GM04504 (cell line): ENCODE measurements around the gene C12orf76.
A peak's percentile ranks its signal among the peaks of the same experiment; 100 is the strongest.
"Not testable (repeated sequence)": the region's sequence is repeated elsewhere in the genome, so short reads cannot be mapped to it uniquely, and the experiment has no call there.

Experiments used
- DNase-seq: peaks from one replicate; pipeline ENCODE4 v3.0.0-alpha.2; 2012; ENCODE audit warnings: low read depth

C12orf76 gene

DNA sequence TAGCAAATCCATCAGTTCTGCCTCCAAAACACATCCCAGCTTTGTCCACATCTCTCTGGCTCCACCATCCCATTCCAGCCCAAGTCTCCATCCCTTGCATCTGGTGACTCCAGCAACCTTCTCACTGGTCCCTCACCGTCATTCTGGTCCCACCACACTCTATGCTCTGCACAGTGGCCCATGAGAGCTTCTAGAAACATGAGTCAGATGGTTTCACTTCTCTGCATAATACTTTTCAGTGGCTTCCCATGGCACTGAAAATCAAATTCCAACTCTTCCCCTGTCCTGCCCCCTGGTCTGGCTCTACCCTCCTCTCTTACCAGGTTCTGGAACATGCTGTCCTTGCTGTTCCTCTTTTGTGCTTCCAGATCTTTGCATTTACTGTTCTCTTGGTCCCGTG is 17.2 kb upstream of the C12orf76 start:
- no peak for DNase-seq

DNA sequence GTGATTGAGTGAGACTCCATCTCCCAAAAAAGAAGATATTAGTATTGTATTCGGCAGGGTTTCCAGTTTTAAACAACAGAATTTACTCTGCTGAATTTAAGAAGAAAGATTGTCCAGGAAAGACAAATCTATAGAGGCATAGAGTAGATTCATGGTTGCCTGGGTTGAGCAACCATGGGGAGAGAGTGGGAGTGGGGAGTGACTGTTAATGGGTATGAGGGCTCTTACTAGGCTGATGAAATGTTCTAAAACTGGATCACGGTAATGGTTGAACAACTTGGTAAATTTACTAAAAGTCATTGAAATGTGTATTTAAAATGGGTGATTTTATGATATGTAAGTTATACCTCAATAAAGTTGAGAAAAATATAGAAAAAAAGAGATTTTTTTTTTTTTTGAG is 13.9 kb upstream of the C12orf76 start:
- DNase-seq = no peak

DNA sequence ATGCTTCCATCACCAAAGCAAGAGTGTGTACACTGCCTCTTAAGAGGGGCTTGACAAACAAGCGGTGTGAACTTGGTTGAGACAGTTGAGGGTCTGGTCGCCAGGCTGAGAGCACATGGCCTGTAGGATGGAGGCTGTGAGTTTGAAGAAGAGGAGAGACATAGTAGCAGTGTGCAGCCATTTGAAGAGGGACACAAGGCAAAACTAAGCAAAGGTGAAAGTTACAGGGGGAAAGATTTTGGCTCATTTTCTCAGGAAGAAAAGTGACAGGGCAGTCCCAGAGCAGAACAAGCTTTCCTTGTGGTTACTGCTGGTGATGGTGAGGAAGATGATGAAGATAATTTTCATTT is 11.3 kb upstream of the C12orf76 start:
- no peak for DNase-seq

DNA sequence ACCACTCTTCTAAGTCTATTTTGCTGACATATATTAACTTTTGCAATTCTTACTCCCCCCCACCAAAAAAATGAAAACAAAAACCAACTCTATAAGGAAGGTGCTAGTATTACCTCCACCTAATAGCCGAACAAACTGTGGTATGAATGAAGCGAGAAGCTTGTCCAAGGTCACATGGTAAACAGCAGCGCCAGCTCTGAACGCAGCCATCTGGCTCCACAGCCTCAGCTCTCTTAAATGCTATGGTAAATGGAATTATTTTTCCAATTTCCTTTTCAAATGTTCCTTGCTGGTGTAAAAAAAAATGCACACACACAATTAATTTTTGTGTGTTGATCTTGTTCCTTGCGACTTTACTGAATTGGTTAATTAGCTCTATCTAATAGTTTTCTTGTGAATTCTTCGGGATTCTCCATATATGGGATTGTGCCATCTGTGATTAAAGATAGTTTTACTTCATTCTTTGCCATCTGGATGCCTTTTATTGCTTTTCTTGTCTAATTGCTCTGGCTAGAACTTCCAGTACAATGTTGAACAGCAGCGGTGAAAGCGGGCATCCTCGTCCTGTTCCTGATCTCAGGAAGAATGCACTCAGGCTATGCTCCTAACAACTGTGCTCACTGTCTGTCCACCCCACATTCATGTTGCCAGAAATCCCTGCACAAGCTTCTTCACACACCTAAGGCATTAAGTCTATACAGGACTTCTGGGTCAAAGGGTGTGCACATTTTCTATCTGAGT is 10.7 kb upstream of the C12orf76 start:
- DNase-seq = no peak

DNA sequence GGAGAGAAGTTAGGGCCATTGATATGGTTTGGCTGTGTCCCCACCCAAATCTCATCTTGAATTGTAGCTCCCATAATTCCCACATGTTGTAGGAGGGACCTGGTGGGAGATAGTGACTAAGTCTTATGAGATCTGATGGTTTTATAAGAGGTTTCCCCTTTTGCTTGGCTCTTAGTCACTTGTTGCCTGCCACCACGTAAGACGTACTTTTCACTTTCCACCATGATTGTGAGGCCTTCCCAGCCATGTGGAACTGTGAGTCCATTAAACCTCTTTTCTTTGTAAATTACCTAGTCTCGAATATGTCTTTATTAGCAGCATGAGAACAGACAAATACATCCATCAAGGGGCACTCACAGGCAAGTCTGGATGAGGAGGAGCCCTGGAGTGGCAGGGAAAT is 8.3 kb upstream of the C12orf76 start:
- not testable (repeated sequence) for DNase-seq

DNA sequence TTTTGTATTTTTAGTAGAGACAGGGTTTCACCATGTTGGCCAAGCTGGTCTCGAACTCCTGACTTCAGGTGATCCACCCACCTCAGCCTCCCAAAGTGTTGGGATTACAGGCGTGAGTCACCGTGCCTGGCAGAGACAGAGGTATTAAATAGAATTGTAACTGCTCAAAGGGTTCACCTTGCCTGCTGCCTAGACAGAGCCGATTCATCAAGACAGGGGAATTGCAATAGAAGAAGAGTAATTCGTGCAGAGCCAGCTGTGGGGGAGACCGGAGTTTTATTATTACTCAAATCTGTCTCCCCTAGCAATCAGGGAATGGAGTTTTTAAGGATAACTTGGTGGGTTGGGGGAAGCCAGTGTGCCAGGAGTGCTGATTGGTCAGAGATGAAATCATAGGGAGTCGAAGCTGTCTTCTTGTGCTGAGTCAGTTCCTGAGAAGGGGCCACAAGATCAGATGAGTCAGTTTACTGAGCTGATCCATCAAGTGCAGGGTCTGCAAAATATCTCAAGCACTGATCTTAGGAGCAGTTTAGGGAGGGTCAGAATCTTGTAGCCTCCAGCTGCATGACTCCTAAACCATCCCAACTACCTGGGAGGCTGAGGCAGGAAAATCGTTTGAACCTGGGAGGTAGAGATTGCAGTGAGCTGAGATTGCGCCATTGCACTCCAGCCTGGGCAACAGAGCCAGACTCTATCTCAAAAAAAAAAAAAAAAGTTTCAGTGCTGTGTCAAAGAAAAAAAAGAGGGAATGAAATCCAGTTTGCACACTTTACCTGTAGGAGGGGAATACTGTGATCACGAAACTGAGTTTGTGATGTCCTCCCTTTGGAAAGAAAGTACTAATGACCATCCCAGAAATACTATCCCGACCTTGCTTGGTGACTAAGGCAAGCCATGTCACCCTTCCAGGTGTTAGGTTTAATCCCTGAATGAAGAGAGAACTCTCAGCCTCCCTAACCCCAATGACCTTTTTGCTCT is 7.3 kb upstream of the C12orf76 start:
- peak; percentile 59 for DNase-seq

DNA sequence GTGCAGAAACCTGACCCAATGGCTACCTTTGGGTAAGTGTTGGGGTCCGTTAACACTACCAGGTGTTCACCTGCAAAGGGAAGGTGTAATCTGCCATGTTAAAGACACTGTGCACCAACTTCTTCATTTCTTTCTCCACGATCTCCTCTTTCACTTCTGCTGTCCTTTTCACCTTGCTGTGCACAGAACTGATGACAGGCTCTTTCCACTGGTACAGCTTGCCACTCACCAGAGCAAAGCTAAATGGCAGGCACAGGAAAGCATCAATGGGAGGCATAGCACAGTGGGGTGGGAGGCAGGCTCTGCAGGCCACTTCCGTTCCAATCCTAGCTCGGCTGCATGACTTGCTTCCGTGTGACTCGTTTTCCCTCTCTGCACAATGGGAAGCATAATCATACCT is 2.6 kb upstream of the C12orf76 start:
- no peak for DNase-seq

DNA sequence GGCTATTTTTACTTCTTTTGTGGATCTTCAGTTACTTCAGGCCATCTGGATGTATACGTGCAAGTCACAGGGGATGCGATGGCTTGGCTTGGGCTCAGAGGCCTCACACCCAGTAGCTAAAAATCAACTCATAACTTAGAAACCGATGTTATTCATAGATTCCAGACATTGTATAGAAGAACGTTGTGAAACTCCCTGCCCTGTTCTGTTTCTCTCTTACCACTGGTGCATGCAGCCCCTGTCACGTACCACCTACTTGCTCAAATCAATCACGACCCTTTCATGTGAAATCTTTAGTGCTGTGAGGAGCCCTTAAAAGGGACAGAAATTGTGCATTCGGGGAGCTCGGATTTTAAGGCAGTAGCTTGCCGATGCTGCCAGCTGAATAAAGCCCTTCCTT is 1.3 kb upstream of the C12orf76 start:
- not testable (repeated sequence) for DNase-seq

DNA sequence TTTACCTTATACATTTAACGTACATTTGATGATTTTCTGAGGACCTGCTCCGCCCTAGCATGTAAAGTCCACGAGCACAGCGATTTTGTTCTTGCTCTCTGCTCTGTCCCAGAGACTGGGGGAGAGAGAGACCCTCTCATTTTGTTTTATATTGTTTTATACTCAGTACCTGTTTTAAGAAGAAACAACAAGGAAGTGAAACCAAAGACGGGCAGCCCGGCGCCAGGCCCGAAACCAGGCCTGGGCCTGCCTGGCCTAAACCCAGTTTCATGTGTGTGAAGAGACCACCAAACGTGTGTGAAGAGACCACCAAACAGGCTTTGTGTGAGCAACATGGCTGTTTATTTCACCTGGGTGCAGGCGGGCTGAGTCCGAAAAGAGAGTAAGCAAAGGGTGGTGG is 712 bp upstream of the C12orf76 start:
- not testable (repeated sequence) for DNase-seq

DNA sequence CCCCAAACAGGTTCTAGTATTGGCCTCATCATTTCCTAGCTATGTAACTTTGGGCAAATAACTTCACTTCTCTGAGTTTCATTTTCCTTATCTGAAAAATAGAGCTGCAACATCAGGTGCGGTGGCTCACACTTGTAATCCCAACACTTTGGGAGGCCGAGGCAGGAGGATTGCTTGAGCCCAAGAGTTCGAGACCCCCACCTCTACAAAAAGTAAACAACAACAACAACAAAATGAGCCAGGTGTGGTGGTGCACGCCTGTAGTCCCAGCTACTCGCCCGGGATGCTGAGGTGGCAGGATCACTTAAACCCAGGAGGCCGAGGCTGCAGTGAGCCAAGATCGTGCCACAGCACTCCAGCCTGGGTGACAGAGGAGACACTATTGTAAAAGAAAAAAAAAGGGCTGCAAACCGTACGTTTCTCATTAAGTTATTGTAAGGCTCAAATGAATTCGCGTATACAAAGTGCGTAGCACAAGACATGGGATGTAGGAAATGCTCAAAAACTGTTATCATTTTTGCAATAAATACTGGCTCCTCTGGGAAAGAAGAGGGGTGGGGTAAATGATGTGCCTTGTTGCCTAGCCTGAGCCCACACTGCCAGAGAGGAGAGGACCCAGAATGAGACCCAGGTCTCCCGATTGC is 903 bp downstream of the C12orf76 start:
- no peak for DNase-seq

DNA sequence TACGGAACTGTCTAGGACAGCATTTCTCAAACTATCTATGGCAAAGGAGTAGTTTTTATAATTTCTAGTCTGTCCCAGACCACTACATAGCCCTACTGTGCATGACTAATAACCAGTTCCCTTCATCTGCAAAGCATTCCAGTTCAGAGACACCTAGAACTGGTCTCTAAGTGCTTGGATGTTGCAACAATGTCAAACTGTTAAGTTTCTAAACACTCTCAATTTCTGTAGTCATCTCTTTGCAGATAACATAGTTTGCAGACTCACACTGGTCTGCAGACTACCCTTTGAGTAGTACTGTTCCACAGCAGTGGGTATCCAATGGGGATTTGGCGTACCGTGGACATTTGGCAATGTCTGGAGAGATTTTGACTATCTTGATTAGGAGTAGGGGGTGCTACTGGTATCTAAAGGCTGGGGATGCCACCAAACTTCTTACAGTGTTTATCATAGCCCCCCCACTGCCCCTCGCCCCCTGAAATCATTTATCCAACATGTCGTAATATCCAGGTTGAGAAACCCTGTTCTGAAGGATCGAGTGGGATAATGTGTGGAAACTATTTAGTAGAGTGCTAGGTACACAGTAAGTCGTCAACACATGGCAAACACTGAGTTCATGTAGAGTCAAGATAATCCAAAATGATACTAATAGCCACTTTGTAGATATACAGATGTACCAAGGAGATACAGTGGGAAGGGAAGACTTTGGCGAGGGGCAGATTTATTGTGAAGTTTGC is 1.7 kb downstream of the C12orf76 start:
- no peak for DNase-seq

DNA sequence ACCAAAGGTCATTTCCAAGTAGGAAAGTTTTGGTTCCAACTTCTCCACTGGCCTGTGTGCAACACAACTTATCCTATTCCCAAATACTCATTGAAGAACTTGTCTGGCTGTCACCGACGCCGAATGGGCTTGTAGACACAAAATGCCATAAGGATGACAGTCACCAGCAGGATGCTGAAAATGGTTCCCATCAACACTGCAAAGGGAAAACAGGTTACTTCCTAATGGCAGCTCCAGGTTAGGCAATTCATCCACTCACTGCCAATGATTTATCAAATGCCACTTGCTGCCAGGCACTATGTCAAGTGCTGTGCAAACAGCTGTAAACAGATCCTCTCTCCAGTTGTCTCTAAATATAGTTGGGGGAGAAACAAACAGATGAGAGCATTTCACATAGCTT is 6.1 kb downstream of the C12orf76 start:
- DNase-seq = no peak

DNA sequence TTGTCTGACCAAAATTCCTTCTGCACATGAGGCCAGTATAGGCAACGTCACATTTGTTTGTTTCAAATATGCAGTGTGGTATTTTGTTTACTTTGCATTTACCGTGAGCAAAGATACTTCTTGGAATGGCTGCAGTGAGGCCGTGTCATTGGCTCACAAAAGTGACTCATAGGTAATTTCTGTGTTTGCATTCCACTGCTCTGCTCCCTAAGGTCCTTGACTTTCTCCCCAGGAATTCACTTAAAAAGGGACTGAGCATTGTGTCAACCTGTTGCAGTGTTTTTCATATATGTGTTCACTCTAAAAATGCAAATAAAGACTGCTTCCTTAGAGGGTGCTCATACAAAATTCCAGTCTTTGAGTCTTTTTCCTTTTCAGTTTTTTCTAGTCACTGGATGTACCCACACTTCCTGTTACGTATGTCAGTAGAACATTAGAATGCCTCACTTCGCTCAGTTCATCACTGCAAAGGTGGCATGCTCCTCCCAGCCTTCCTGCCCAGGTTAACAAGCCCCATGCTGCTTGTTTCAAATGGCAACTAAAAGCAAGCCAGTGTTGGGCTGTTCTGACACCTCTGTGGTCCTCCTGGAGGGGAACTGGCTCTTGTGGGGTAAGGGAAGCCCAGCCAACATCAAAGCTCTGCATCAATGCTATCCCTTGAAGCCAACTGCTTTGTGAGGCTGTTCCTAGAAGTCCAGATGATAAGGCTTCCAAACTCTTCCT is 9.1 kb downstream of the C12orf76 start:
- DNase-seq = peak; percentile 84

DNA sequence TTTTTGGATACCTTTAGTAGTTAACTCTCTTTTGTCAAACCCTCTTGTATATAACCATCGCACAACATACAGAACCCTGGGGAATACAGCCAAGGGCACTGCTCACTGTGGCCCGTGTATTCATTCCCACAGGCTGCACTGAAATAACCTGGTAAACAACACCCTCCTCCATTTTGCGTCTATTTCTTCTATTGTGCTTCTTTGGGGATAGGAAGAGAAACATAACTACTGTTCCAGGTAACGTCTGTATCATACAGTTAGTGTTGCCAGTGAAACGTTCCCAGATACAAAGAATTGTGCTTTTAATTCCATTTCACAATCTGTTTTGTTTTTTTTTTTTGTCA is 9.6 kb downstream of the C12orf76 start:
- no peak for DNase-seq

DNA sequence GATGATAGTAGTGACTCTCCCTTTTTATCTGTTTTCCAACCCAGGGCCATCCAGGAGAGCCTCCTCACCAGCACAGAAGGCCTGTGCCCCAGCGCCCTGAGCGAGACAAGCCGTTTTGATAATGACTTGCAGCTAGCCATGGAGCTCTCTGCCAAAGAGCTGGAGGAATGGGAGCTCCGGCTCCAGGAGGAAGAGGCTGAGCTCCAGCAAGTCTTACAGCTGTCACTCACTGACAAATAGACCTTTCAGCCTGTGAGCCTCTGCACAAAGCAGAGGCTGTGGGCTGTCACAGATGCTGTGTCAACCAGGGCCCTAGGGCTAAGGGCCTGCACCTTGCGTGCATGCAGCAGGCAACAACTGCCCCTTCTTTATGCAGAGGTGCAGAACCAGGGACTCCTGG is 11.0 kb downstream of the C12orf76 start:
- no peak for DNase-seq

DNA sequence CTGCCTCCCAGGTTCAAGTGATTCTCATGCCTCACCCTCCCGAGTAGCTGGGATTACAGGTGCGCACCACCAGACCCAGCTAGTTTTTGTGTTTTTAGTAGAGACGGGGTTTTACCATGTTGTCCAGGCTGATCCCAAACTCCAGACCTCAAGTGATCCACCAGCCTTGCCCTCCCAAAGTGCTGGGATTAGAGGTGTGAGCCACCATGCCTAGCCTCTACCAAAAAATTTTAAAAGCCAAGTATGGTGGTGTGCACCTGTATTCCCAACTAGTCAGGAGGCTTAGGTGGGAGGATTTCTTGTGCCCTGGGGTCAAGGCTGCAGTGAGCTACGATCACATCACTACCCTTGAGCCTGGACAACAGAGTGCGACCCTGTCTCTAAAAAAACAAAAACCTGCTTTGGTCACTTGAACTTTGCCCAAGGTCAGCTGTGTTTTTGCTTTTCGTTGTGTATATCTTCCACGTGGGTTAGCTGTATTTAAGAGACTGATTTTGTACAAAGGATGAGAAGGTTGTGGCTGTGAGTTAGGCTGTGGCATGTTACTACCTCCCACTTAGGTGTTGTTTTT is 12.7 kb downstream of the C12orf76 start:
- DNase-seq = no peak

DNA sequence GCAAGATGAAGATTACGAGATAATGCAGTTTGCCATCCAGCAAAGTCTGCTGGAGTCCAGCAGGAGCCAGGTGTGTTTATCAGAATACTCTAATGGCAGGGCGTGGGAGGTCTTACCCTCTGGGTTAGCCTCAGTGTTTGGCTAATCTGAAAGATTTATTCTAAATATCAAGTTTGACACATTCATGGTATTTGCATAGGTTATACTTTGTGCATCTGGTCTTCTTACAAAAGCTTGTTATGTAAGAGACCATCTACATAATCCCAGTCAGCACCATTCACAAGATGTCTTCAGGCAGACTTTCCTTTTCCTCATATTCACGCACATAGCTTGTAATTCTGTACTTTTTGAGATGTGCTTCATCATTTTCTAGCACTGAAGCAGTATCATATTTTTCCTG is 14.4 kb downstream of the C12orf76 start:
- DNase-seq = no peak

DNA sequence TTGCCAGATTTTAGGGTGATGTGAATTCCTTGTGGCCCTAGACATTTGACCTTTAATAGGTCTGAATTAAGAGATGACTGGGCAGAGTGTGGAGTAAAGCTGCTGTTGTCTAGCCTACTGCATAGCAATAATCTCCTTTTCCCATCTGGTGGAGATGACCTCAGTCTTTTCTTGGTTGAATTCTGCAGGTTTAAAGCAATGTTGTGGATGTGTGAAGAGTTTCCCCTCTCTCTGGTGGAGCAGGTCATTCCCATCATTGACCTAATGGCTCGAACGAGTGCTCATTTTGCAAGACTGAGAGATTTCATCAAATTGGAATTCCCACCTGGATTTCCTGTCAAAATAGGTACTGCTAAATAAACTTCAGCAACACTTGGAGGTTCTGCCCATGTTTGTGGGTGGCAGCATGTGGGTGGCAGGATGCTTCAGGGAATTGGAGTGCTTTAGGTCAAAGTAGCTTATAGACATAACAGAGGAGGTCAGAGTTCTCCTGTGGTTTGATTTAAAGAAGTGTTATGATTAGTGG is 19.0 kb downstream of the C12orf76 start:
- no peak for DNase-seq

DNA sequence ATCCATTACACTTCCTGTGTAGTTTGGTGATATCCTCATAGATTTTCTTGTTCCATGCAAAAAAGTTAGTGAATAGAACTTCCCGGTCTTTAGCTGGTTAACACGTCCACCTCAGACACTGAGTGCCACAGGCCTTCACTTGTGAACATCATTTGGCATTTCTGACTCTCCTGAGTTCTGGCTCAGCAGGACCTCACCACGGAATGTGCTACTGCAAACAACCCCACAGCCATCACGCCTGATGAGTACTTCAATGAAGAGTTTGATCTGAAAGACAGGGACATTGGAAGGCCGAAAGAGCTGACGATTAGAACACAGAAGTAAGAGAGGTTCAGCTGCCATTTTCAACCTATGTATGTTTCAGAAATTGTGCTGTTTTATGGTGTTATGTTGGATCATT is 20.0 kb downstream of the C12orf76 start:
- no peak for DNase-seq

DNA sequence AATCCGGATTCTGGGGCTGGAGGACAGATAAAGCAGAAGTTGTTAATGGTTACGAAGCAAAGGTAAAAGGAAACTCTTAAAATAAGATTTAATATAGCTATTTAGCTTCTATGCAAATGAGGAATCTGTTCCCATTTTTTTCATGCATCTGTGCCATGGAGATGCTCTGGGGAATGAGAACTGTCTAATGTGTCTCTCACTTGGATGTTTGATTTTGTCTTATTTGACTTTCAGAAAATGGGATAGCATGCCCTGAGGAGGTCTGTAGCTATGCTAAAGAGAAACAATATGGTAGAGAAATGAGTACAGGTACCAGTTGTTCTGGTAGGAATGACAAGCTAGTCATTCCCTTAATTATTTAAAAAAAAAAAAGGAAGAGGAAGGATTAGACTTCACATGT is 24.3 kb downstream of the C12orf76 start:
- DNase-seq = no peak
